ENCODE data around the gene PSMA7.

Gene PSMA7

DNA sequence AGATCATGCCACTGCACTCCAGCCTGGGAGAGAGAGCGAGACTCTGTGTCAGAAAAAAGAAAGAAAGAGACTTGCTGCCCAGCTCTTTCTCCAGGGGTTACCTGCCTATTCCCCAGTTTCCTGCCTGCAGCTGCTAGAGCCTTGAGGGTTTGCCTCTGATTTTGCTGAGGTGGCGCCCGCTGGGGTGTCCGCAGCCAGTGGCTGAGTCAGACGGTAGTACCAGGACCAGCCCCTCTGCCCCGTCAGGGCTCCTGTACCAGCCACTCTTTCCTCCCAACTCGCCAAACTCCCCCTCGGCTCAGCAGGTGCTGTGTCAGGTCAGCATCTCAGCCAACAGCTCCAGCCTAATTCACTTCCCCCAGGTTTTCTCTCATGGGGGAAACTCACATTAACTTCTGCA lies 28.3 kb downstream of the PSMA7 start:
- DNase-seq (ENCODE audit: low spot score in 2 of 2) (no peak), ATAC-seq (no peak)
- H3K4me1 Mint-ChIP-seq = peaks cover 24% of the 10 kb centered on the region
- H3K4me3 Mint-ChIP-seq = no peak overlapping the region
- peaks cover 5% of the 10 kb centered on the region for H3K36me3 Mint-ChIP-seq
- peaks cover 8% of the 10 kb centered on the region for H3K9me3 Mint-ChIP-seq
- H3K27ac Mint-ChIP-seq = no peak overlapping the region

DNA sequence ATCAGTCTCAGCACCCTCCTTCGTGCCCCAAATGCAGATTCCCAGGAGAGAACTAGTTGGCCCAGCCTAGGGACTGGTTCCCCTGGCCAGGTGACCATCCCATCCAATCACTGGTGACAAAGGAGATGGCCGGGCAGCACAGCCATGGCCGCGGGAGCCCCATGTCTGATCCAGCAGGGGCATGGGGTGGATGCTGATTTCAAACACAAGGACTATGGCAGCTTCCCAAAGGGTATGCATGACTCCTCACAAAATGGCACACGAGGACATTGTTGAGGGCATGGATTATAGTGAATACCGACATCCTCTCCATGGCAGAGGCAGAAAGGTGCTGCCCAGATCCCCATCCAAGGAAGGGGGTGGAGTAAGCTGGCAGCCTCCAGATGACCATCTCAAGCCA lies 30.8 kb downstream of the PSMA7 start:
- Mint-ChIP-seq H3K4me1 (peaks cover 4% of the 10 kb centered on the region), H3K36me3 (peaks cover 5% of the 10 kb centered on the region)
- ATAC-seq = no peak

DNA sequence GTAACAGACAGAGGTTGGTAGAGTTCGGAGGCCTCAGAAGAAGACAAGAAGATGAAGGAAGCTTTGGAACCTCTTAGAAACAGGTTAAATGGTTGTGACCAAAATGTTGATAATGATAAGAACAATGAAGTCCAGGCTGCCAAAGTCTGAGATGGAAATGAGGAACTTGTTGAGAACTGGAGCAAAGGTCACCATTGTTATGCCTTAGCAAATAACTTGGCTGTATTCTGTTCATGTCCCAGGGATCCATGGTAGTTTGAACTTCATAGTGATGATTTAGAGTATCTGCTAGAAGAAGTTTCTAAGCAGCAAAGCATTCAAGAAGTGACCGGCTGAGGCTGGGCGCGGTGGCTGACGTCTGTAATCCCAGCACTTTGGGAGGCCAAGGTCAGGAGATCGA lies 32.0 kb downstream of the PSMA7 start:
- Mint-ChIP-seq H3K4me3 (no peak overlapping the region), H3K36me3 (peaks cover 5% of the 10 kb centered on the region), H3K9me3 (peaks cover 27% of the 10 kb centered on the region), H3K27ac (no peak overlapping the region), H3K4me1 (no peaks in the 10 kb centered on the region)
- ATAC-seq (no peak), DNase-seq (ENCODE audit: low spot score in 2 of 2) (no peak)

More for the DNA sequence above, 30.8 kb downstream of the PSMA7 start:
- H3K4me3 Mint-ChIP-seq = no peak overlapping the region
- H3K9me3 Mint-ChIP-seq = peaks cover 23% of the 10 kb centered on the region
- DNase-seq (ENCODE audit: low spot score in 2 of 2) = no peak
- H3K27ac Mint-ChIP-seq = no peak overlapping the region

DNA sequence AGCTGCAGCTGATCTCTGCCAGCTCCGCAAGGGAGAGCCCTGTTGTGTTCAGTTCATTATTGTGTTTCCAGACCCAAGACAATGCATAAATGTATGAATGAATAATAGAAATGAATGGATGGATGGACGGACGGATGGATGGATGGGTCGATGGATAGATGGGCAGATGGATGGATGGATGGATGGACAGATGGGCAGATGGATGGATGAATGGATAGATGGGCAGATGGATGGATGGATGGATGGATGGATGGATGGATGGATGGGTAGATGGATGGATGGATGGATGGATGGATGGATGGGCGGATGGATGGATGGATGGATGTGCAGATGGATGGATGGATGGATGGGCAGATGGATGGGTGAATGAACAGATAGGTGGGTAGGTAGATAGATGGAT lies 37.6 kb downstream of the PSMA7 start:
- ATAC-seq (no peak), DNase-seq (ENCODE audit: low spot score in 2 of 2) (no peak)
- Mint-ChIP-seq H3K27ac (no peak overlapping the region), H3K4me3 (no peak overlapping the region), H3K4me1 (no peaks in the 10 kb centered on the region), H3K36me3 (no peaks in the 10 kb centered on the region), H3K9me3 (peaks cover 39% of the 10 kb centered on the region)

DNA sequence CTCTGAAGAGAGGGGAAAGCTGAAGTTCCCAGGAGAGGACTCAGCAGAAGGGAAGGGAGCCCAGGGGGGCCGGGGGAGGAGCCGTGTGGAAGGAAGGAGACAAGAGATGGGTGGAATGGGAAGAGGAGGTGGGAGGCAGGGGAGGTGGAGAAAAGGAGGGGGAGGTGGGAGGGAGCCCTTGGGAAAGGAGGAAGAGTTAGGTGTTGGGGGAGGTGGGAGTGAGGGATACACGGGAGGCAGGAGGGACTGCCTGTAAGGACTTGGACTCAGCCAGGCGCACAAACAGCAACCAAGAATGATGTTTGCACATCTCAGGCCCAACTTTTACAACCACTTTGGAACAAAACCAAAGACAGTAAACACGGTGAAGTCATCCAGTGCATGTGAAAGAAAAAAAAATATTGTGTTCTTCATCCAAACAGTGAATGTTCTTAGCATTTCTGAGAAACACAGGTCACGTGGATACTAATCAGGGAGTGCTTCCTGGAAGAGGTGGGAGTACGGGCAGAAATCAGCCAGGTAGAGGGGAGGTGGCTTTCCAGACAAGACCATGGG lies 38.3 kb downstream of the PSMA7 start:
- H3K27ac Mint-ChIP-seq = no peak overlapping the region
- peaks cover 37% of the 10 kb centered on the region for H3K9me3 Mint-ChIP-seq
- no peaks in the 10 kb centered on the region for H3K4me1 Mint-ChIP-seq
- DNase-seq (ENCODE audit: low spot score in 2 of 2) = no peak
- no peak for ATAC-seq
- H3K4me3 Mint-ChIP-seq = no peak overlapping the region
- no peaks in the 10 kb centered on the region for H3K36me3 Mint-ChIP-seq

DNA sequence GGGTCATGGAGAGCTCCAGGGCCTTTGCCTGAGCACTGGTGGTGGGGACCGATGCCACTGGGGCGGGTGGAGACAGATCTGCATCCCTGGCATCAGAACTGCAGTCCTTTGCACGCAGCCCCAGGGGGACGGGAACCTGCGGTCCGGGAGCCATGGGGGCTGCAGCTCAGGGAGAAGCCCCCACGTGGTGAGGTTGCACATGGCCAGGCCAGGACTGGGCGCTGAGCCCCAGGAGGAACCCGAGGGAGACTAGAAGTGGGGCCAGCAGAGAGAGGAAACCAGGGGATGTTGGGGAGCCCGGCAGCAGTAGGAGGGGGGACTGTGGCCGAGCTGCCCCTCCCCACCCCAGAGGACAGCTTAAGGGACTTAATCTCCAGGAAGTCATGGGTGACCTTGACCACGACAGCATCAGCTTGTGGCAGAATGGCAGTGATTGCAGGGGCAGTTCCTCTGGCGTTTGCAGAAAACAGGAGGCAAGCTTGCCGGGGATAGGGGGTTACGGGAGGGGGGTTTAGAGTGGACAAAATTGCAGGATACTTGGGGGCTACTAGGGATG lies 38.9 kb downstream of the PSMA7 start:
- Mint-ChIP-seq H3K9me3 (peaks cover 35% of the 10 kb centered on the region), H3K36me3 (no peaks in the 10 kb centered on the region), H3K4me1 (no peaks in the 10 kb centered on the region), H3K27ac (no peak overlapping the region), H3K4me3 (no peak overlapping the region)
- DNase-seq (ENCODE audit: low spot score in 2 of 2) (no peak), ATAC-seq (no peak)

DNA sequence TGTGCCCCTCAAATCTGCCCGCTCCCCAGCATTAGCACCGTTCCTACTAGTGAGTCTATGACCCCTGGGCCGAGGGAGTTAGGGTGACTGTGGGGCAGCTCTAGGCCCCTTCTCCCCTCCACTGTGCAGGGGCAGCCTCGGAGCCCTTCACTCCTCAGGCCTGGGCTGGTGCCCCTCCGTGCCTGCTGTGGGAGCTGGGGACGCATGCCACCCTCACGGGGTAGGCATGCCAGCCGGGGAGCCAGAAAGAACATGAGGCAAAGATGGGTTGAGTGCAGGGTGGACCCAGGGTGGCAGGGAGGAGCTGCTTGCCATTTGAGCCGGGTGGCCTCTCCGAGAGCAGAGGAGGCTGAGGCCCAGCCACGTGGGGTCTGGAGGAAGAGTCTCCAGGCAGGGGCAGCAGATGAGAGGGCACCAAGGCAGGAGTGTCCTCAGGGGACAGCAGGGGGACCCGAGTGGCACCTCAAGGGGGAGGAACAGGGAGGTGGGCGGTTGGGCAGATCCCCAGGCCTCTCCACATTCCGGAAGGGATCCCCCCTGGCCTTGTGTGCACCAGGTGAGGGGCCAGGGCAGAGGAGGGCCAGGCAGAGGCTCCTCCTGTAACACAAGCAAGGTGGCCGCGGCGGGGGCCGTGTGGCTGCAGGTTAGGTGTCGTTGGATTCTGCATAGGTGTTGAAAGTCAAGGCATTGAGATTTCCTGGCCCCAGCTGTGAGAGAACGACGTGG lies 39.5 kb downstream of the PSMA7 start:
- Mint-ChIP-seq H3K4me1 (no peaks in the 10 kb centered on the region), H3K9me3 (peaks cover 32% of the 10 kb centered on the region), H3K4me3 (no peak overlapping the region), H3K27ac (no peak overlapping the region), H3K36me3 (no peaks in the 10 kb centered on the region)
- ATAC-seq (no peak), DNase-seq (ENCODE audit: low spot score in 2 of 2) (no peak)

DNA sequence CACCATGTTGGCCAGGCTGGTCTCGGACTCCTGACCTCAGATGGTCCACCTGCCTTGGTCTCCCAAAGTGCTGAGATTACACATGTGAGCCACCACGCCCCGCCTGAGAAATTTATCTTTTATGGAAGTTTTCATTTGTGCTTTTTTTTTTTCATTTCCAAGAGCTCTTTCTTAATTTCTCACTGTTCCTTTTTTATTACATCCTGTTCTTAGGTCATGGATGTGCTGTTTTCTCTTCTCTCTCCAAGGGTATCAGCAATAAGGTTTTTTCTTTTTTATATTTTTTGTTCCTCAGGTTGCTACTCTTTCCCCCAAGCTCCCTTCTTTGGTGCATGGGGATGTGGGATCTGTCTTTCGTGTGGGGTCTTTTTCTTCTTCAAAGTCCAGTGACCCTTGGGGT lies 42.1 kb downstream of the PSMA7 start:
- Mint-ChIP-seq H3K4me3 (no peak overlapping the region), H3K36me3 (no peaks in the 10 kb centered on the region), H3K9me3 (peaks cover 18% of the 10 kb centered on the region), H3K27ac (no peak overlapping the region), H3K4me1 (no peaks in the 10 kb centered on the region)
- ATAC-seq (no peak), DNase-seq (ENCODE audit: low spot score in 2 of 2) (no peak)

DNA sequence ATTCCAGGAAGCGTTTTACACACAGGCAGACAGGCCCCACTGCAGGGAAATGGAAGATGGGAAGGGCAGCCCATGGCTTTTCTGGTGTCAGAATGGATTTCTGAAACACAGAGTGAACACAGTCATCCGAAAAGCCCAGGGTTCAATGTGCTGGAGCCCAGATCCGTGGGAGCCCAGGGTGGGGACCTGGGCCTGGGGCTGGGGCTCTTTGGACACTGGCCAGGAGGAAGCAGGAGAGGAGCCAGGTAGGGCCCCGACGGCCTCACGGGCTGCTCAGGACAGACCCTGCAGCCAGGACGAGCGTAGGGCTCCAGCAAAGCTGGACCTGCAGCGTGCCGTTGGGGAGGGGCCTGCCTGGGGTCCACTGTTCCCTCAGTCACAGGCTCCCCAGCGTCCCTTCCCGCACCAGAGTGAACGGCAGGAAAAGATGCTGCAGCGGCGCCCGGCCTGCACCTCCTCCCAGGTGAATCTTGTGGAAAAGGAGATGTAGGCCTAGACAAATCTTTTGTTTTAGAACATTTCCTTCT lies 45.2 kb downstream of the PSMA7 start:
- ATAC-seq (no peak), DNase-seq (ENCODE audit: low spot score in 2 of 2) (no peak)
- Mint-ChIP-seq H3K36me3 (no peaks in the 10 kb centered on the region), H3K4me1 (no peaks in the 10 kb centered on the region), H3K9me3 (peaks cover 9% of the 10 kb centered on the region), H3K27ac (no peak overlapping the region), H3K4me3 (no peak overlapping the region)

DNA sequence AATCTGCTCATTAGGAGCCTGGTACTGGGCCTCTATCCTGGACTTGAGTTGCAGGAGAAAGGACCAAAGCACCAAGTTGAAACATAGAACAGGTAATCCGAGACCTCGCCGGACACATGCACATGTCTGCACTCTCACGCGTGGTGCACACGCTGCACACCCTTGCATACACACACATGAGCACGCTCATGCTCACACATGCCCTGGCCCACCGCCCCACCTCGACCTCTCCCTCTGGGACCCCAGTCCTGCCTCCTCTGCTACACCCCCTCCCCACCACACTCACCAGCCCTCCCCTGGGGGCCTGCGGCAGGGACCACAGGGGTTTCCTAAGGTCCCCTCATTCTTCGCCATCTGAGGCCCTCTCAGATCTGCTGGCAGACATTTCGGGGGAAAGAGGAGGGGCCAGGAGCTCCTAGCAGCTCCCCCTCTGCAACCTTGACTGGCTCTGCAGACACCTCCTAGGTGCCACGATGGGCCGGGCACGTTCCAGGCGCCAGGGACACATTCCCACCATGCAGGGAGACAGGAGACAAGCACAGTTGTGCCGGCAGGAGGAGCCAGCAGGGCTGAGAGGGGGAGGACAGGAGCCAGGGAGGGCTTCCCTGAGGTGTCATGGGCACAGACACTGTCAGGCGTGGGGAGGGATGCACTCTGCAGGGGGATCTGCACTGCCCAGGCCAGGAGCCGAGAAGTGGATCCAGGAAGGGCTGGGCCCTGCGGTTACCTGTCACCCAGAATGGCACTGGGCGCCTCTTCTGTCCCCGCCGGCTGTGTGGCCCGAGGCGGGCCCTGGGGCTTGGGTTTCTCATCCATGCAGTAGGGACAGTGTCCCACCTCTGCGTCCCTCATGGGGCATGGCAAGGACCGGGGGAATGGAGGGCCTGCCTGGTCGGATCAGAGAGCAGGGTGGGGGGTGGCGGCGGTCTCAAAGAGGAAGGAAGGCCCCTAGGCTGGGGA lies 46.5 kb downstream of the PSMA7 start:
- Mint-ChIP-seq H3K27ac (no peak overlapping the region), H3K4me1 (no peaks in the 10 kb centered on the region), H3K36me3 (no peaks in the 10 kb centered on the region), H3K4me3 (no peak overlapping the region), H3K9me3 (peaks cover 9% of the 10 kb centered on the region)
- ATAC-seq (no peak), DNase-seq (ENCODE audit: low spot score in 2 of 2) (no peak)

DNA sequence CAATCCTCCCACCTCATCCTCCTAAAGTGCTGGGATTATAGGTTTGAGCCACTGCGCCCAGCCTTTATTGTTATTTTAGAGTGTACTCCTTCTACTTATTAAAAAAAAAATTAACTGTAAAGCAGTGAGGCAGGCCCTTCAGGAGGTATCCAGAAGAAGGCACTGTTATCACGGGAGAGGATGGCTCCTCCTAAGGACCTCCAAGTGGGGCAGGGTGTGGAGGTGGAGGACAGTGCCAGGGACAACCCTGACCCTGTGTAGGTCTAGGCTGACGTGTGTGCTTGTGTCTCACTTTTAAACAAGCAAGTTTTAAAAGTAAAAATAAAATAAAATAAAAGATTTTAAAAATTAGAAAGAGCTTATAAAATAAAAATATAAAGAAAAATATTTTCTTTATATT lies 53.8 kb downstream of the PSMA7 start:
- no peak for ATAC-seq
- no peaks in the 10 kb centered on the region for H3K9me3 Mint-ChIP-seq
- H3K4me3 Mint-ChIP-seq = no peak overlapping the region
- no peak for DNase-seq (ENCODE audit: low spot score in 2 of 2)
- no peak overlapping the region for H3K27ac Mint-ChIP-seq
- H3K4me1 Mint-ChIP-seq = no peaks in the 10 kb centered on the region
- H3K36me3 Mint-ChIP-seq = peaks cover 4% of the 10 kb centered on the region

DNA sequence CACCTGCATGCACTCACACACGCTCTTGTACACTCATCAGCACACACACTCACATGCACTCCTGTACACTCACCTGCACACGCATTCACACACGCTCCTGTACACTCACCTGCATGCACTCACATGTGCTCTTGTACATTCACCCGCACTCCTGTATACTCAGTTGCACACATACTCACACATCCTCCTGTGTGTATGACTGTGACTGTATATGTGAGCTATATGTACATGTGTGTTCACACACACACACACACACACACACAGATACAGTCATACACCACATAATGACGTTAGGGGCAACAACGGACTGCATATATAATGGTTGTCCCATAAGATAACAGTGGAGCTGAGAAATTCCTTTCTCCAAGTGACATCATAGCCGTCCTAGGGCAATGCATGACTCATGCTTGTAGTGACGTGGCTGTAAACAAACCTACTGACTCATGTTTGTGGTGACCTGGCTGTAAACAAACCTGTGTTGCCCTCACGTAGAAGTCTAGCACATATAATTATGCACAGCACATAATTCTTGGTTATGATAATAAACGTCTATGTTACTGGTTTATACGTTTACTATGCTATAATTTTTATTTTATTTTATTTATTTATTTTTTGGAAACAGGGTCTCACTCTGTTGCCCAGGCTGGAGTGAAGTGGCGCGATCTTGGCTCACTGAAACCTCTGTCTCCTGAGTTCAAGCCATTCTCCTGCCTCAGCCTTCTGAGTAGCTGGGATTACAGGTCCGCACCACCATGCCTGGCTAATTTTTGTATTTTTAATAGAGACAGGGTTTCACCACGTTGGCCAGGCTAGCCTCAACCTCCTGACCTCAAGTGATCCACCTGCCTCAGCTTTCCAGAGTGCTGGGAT lies 54.7 kb downstream of the PSMA7 start:
- DNase-seq (ENCODE audit: low spot score in 2 of 2) (no peak), ATAC-seq (peak; percentile 89)
- Mint-ChIP-seq H3K4me1 (no peaks in the 10 kb centered on the region), H3K9me3 (no peaks in the 10 kb centered on the region), H3K4me3 (no peak overlapping the region), H3K27ac (no peak overlapping the region), H3K36me3 (peaks cover 4% of the 10 kb centered on the region)

DNA sequence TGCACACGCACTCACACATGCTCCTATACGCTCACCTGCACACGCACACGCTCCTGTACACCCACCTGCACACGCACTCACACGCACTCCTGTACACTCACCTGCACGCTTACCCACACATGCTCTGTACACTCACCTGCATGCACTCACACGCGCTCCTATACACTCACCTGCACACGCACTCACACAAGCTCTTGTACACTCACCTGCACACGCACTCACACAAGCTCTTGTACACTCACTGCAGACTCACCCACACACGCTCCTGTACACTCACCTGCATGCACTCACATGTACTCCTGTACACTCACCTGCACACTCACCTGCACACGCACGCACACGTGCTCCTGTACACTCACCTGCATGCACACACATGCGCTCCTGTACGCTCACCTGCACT lies 55.6 kb downstream of the PSMA7 start:
- Mint-ChIP-seq H3K9me3 (no peaks in the 10 kb centered on the region), H3K4me1 (no peaks in the 10 kb centered on the region), H3K27ac (no peak overlapping the region), H3K4me3 (no peak overlapping the region), H3K36me3 (peaks cover 4% of the 10 kb centered on the region)
- no peak for ATAC-seq
- DNase-seq (ENCODE audit: low spot score in 2 of 2) = no peak

DNA sequence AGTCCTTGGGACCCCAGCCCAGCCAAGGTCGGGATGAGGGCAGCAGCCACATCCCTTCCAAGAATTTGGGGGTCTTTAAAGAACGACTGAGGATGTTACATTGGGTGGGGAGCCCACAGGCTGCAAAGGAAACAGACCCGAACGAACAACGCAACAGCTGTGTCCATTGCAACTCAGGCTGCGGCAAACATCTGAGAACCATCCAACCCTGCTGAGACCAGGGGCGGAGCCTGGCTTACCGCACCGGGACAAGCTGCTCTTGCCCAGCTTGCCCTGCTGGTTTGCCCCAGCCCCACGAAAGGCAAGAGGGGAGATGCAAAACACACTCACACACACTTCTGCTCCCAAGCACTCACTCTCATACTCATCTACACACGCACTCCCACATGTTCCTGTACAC lies 56.0 kb downstream of the PSMA7 start:
- Mint-ChIP-seq H3K4me3 (no peak overlapping the region), H3K4me1 (no peaks in the 10 kb centered on the region), H3K27ac (no peak overlapping the region), H3K9me3 (no peaks in the 10 kb centered on the region), H3K36me3 (peaks cover 4% of the 10 kb centered on the region)
- DNase-seq (ENCODE audit: low spot score in 2 of 2) (no peak), ATAC-seq (no peak)
